ENCODE results near the gene RARS1. TPM values are rescaled to one million over a fixed set of nuclear protein-coding genes. Genes with fewer than 3 reads are reported as not detected.

The RARS1 gene
- total RNA-seq, 2 donors from 2014 or later: 98.9 to 109 TPM

- Histone ChIP-seq H3K27ac (ENCODE audit: low read depth, low read length) (no peak overlapping the region), H3K27me3 (ENCODE audit: control insufficient read depth, insufficient read depth, low read length, poor library complexity, severe bottlenecking) (peaks cover 8% of the 10 kb centered on the region), H3K9ac (ENCODE audit: extremely low read depth, low read length, poor library complexity, severe bottlenecking) (no peak overlapping the region), H3K36me3 (ENCODE audit: control insufficient read depth, insufficient read depth, low read length) (no peaks in the 10 kb centered on the region), H3K9me3 (ENCODE audit: control insufficient read depth, low read length) (no peaks in the 10 kb centered on the region), H3K4me1 (ENCODE audit: control insufficient read depth, insufficient read depth, low read length) (peaks cover 7% of the 10 kb centered on the region), H3K4me3 (ENCODE audit: low read length) (no peak overlapping the region)
- Mint-ChIP-seq H3K4me1 (peaks cover 12% of the 10 kb centered on the region), H3K36me3 (ENCODE audit: low read depth) (no peaks in the 10 kb centered on the region), H3K27me3 (ENCODE audit: insufficient read depth) (peaks cover 5% of the 10 kb centered on the region), H3K4me3 (no peak overlapping the region), H3K27ac (no peak overlapping the region), H3K9me3 (no peaks in the 10 kb centered on the region)
- WGBS, 2 experiments (ENCODE audit: insufficient coverage in 1 of 2, insufficient read length in 1 of 2): 86 to 87% methylated on average over 3 to 5 of the region's 5 CpGs
- DNase-seq: no peak
- no peak for TF ChIP-seq CTCF (conservative IDR thresholded peaks at IDR 0.05)
These were observed 3.9 kb upstream of the RARS1 start for GRCh38 chr5:168482361-168482760.

DNA sequence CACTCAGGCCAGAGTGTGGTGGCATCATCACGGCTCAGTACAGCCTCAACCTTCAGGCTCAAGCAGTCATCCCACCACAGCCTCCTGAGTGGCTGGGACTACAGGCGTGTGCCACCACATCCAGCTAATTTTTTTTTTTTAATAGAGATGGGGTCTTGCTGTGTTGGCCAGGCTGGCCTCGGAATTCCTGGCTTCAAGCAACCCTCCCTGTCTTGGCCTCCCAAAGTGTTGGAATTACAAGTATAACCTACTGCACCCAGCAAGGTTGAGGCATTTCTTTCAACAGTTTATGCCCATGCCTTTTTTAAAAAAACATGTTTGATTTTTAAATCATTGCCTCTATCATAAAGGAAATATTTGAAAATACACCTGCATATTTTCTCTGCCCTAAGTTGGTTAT is 2.8 kb downstream of the RARS1 start:
- Mint-ChIP-seq H3K36me3 (ENCODE audit: low read depth) (peaks cover 51% of the 10 kb centered on the region), H3K4me3 (no peak overlapping the region), H3K9me3 (no peaks in the 10 kb centered on the region), H3K27me3 (ENCODE audit: insufficient read depth) (no peaks in the 10 kb centered on the region), H3K4me1 (peaks cover 3% of the 10 kb centered on the region), H3K27ac (no peak overlapping the region)
- H3K4me3 ChIP-seq (ENCODE audit: low read length): no peak overlapping the region
- H3K36me3 ChIP-seq (ENCODE audit: control insufficient read depth, insufficient read depth, low read length): peaks cover 65% of the 10 kb centered on the region
- no peaks in the 10 kb centered on the region for H3K27me3 ChIP-seq (ENCODE audit: control insufficient read depth, insufficient read depth, low read length, poor library complexity, severe bottlenecking)
- H3K9ac ChIP-seq (ENCODE audit: extremely low read depth, low read length, poor library complexity, severe bottlenecking): no peak overlapping the region
- no peak for DNase-seq
- no peak overlapping the region for H3K27ac ChIP-seq (ENCODE audit: low read depth, low read length)
- 84 to 97% methylated on average over 2 to 3 of the region's 3 CpGs for WGBS, 2 experiments (ENCODE audit: insufficient coverage in 1 of 2, insufficient read length in 1 of 2)
- no peak for TF ChIP-seq CTCF (conservative IDR thresholded peaks at IDR 0.05)
- no peaks in the 10 kb centered on the region for H3K9me3 ChIP-seq (ENCODE audit: control insufficient read depth, low read length)
- no peaks in the 10 kb centered on the region for H3K4me1 ChIP-seq (ENCODE audit: control insufficient read depth, insufficient read depth, low read length)

DNA sequence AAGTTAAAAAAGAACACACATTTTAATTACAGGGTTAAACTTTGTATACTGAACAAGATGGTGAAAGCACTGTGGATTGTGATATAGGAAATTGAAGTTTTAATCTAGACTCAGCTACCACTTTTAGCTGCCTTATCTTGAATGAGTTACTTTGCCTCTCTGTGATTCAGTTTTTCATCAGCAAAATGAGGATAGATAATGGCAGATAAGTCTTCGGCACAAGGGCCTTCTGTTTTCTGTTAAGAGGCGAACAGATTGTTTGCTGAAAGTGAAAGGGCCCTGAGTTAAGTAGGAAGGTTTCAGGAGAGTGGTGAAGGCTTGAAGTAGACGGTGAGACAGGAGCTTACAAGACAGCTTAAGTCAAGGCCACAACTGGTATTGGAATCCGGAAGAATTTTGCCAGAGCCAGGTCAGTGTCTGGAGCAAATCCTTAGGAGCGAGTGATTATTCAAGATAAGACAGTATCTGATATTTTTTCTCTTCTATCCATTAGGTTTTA is 7.8 kb downstream of the RARS1 start:
- 97 to 100% methylated on average over 3 to 5 of the region's 5 CpGs for WGBS, 2 experiments (ENCODE audit: insufficient coverage in 1 of 2, insufficient read length in 1 of 2)
- Histone ChIP-seq H3K4me1 (ENCODE audit: control insufficient read depth, insufficient read depth, low read length) (no peaks in the 10 kb centered on the region), H3K27ac (ENCODE audit: low read depth, low read length) (no peak overlapping the region), H3K9me3 (ENCODE audit: control insufficient read depth, low read length) (no peaks in the 10 kb centered on the region), H3K4me3 (ENCODE audit: low read length) (no peak overlapping the region), H3K9ac (ENCODE audit: extremely low read depth, low read length, poor library complexity, severe bottlenecking) (no peak overlapping the region), H3K27me3 (ENCODE audit: control insufficient read depth, insufficient read depth, low read length, poor library complexity, severe bottlenecking) (no peaks in the 10 kb centered on the region), H3K36me3 (ENCODE audit: control insufficient read depth, insufficient read depth, low read length) (peaks cover 94% of the 10 kb centered on the region)
- no peak for TF ChIP-seq CTCF (conservative IDR thresholded peaks at IDR 0.05)
- peaks cover 82% of the 10 kb centered on the region for H3K36me3 Mint-ChIP-seq (ENCODE audit: low read depth)
- H3K27ac Mint-ChIP-seq: no peak overlapping the region
- no peaks in the 10 kb centered on the region for H3K9me3 Mint-ChIP-seq
- no peak for DNase-seq
- no peak overlapping the region for H3K4me3 Mint-ChIP-seq
- no peaks in the 10 kb centered on the region for H3K4me1 Mint-ChIP-seq
- no peaks in the 10 kb centered on the region for H3K27me3 Mint-ChIP-seq (ENCODE audit: insufficient read depth)

All from endodermal cell (in vitro differentiated cells).